Glutamatergic neuron (in vitro differentiated cells): ENCODE data around the gene RASL12. TPM values are rescaled to one million over a fixed set of nuclear protein-coding genes. Genes with fewer than 3 reads are reported as not detected.

ENCODE experiments used
- DNase-seq: peaks from one replicate; pipeline ENCODE4 v3.0.0; 2022
- H3K27ac Mint-ChIP-seq: one replicate; pipeline ENCODE4 v1.8.0; 2020; ENCODE audit warnings: mild to moderate bottlenecking, mixed read lengths, inconsistent platforms; ENCODE audit not compliant: unreplicated experiment
- H3K27me3 Mint-ChIP-seq: one replicate; pipeline ENCODE4 v1.8.0; 2020; ENCODE audit warnings: mild to moderate bottlenecking, moderate library complexity, mixed read lengths, inconsistent platforms; ENCODE audit not compliant: unreplicated experiment
- H3K36me3 Mint-ChIP-seq: one replicate; pipeline ENCODE4 v1.8.0; 2020; ENCODE audit warnings: mild to moderate bottlenecking, mixed read lengths, inconsistent platforms; ENCODE audit not compliant: unreplicated experiment
- H3K4me1 Mint-ChIP-seq: one replicate; pipeline ENCODE4 v1.8.0; 2020; ENCODE audit warnings: mild to moderate bottlenecking, low read depth, mixed read lengths, inconsistent platforms; ENCODE audit not compliant: unreplicated experiment
- H3K4me3 Mint-ChIP-seq: one replicate; pipeline ENCODE4 v1.8.0; 2020; ENCODE audit warnings: mild to moderate bottlenecking, mixed read lengths, inconsistent platforms; ENCODE audit not compliant: unreplicated experiment
- H3K9me3 Mint-ChIP-seq: one replicate; pipeline ENCODE4 v1.8.0; 2020; ENCODE audit warnings: mild to moderate bottlenecking, moderate library complexity, mixed read lengths, inconsistent platforms; ENCODE audit not compliant: unreplicated experiment
- CTCF ChIP-seq: fragments of 200-600 bp; sonication (generic); IDR thresholded peaks from one replicate; pipeline ENCODE4 v1.5.0; 2021; ENCODE audit not compliant: partially characterized antibody, unreplicated experiment
- total RNA-seq: library from RNA; stranded (reverse); fragmentation: NEBNext Ultra II Directional; extraction: Animal tissue kit (Norgen Biotek cat#: 25700); gene quantifications from one replicate; pipeline ENCODE4 v1.2.1, GENCODE V29; 2021; ENCODE audit not compliant: unreplicated experiment

RASL12 gene
- total RNA-seq, 1 donor from 2014 or later, result 0.44 TPM

- DNase-seq, result no peak
Measured at GRCh38 chr15:65058394-65059368, 9.1 kb downstream of the RASL12 start.

GRCh38 chr15:65057549-65057940 is 10.2 kb downstream of the RASL12 start:
- peaks cover 10% of the 10 kb centered on the region for H3K27me3 Mint-ChIP-seq
- H3K4me1 Mint-ChIP-seq, result peaks cover 4% of the 10 kb centered on the region
- H3K4me3 Mint-ChIP-seq, result no peak overlapping the region
- H3K36me3 Mint-ChIP-seq, result no peaks in the 10 kb centered on the region
- no peak for DNase-seq
- no peak for TF ChIP-seq CTCF
- no peak overlapping the region for H3K27ac Mint-ChIP-seq
- no peaks in the 10 kb centered on the region for H3K9me3 Mint-ChIP-seq

More at GRCh38 chr15:65058394-65059368, 9.1 kb downstream of the RASL12 start:
- Mint-ChIP-seq H3K36me3 (no peaks in the 10 kb centered on the region), H3K27me3 (peaks cover 10% of the 10 kb centered on the region), H3K9me3 (no peaks in the 10 kb centered on the region), H3K4me3 (no peak overlapping the region), H3K27ac (no peak overlapping the region), H3K4me1 (peaks cover 4% of the 10 kb centered on the region)
- no peak for TF ChIP-seq CTCF

- H3K27me3 Mint-ChIP-seq, result peaks cover 10% of the 10 kb centered on the region
- no peaks in the 10 kb centered on the region for H3K36me3 Mint-ChIP-seq
- no peak overlapping the region for H3K27ac Mint-ChIP-seq
- H3K4me1 Mint-ChIP-seq, result peaks cover 4% of the 10 kb centered on the region
- no peak for TF ChIP-seq CTCF
- DNase-seq, result no peak
- no peak overlapping the region for H3K4me3 Mint-ChIP-seq
- peaks cover 1% of the 10 kb centered on the region for H3K9me3 Mint-ChIP-seq
Measured at GRCh38 chr15:65056868-65057548, 10.8 kb downstream of the RASL12 start.

GRCh38 chr15:65056106-65056505 is 11.7 kb downstream of the RASL12 start:
- Mint-ChIP-seq H3K4me1 (peaks cover 5% of the 10 kb centered on the region), H3K4me3 (no peak overlapping the region), H3K9me3 (peaks cover 3% of the 10 kb centered on the region), H3K27me3 (peaks cover 11% of the 10 kb centered on the region), H3K36me3 (no peaks in the 10 kb centered on the region), H3K27ac (no peak overlapping the region)
- DNase-seq, result no peak
- no peak for TF ChIP-seq CTCF
